ENCODE results near the gene LYRM9.
"Not testable (repeated sequence)": the region's sequence is repeated elsewhere in the genome, so short reads cannot be mapped to it uniquely, and the experiment has no call there.

Gene LYRM9

DNA sequence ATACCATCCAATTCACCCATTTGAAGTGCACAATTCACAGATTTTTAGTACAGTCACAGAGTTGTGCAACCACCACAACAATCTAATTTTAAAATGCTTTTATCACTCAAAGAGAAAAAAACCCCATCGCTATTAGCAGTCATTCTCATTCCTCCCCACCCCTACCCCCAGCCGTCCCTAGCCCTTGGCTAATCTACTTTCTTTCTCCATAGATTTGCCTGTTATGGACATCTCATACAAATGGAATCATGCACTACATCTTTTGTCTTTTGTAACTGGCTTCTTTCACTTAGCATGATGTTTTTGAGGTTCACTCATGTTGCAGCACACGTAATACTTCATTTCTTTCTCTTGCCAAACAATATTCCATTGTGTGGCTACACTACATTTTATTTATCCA is 20.4 kb downstream of the LYRM9 start:
- no peak for DNase-seq

DNA sequence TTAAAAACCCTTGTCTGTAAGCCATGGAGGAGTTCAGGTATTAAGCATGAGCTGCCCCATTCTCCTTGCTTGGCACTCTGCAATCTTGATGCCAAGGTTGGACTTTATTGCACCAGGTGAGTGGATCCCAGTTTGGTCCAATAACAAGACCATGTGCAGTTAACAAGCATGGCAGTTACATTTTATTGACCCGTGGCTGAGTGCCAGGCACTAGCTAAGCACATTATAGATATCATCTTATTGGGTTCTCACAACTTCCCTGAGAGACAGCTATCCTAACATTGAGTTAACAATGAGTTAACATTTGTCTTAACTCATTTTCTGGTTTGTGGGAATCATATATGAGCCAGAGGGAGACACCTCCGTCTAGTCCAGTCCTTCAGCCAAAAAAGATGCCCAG is 21.8 kb downstream of the LYRM9 start:
- DNase-seq, result no peak

DNA sequence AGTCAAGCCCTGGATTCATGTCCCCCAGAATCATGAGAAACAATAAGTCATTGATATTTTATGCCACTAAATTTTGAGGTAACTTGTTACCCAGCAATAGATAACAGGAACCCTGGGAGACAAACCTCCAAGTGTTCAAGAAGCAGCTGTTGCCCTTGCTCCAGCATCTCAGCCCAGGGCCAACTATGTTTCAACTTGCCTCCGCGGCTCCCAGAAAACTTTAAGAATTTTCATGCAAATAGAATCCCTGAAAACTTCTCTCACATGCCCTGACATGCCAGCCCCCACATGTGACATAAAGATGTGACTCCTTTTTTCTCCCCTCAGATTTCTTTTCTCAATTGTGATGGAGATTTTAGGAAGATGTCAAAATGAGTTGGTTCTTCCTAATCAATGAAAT is 22.8 kb downstream of the LYRM9 start:
- DNase-seq, result no peak

DNA sequence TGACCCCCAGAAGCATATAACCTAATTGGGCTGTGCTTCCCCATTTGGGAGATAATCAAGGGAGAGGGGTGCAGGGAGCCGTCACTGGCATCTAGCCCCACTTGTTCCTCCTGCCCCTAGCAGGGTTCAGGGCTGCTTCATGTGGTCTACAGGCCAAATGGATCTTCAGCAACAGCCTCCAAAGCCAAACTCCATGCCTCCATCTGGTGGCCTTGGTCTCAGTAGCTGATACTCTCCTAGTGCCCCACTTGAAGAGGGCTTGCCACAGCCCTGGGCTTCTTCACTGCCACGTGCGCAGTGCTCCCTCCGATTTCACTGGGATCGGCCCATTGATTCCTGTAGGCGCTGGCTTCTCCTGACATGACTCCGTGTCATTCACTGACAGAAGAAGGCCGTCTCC is 24.6 kb downstream of the LYRM9 start:
- no peak for DNase-seq

DNA sequence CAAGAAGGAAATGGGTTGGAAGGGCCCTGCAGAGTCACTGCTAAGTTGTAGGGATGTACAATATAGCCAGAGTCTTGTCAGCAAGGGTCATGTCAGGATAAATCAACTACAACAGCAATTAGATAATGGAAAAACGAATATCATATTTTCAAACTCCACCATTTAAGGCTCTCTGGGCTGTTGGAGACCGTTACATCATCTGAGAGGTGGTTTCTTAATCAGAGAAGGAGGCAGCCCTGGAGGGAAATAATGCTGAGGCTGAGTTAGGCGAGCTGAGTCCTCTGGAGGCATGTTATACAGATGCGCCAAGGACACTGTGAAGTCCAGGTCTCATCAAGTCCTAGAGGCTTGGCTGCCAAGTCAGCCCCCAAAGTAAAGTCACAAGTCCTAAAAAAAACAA is 30.3 kb downstream of the LYRM9 start:
- DNase-seq, result no peak

DNA sequence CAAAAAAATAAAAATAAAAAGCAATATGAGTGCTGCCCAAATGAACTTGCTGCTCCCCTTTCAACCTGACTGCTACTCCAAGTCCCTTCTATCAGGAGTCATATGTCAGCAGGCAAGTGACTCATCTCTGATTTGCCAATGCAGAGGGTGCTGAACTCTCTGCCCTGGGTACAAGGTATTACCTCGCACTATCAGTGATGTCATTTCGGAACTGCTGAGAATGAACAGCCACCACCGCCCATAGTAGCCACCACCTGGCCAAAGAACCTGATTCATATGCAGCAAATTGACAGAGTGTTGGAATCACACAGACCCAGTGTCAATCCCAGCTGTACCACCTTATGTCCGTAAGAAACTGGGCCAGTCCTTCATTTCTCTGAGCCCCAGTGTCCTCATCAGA is 31.2 kb downstream of the LYRM9 start:
- no peak for DNase-seq

DNA sequence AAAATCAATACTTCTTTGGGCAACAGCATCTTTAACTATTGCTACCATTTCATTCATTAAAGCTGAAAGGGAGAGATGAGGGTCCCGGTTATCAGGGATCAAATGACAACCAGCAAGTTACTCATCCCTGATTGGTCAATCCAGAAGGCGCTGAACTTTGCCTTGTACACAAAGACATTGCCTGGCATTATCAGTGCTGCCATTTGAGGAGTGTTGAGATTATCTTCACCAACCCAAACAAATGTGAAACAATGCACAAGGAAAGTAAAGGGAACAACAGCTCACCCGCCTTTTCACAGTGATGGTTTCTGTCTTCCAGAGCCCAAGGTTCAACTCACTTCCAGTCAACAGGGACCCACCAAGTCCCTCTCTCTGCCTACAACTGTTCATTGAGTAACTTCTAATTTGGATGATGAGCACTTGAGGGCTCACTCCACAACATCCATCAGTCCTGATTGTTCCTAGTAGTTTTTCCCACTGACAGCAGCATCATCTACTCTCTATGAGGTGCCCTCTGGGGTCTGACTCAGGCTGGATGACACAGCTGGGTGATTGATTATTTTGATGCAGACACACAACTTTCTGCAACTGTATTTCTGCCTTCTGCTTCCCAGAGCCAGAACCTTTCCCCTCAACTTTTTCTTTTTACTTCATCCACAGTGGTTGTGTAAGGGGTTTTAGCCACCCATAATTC is 32.0 kb downstream of the LYRM9 start:
- DNase-seq, result no peak

DNA sequence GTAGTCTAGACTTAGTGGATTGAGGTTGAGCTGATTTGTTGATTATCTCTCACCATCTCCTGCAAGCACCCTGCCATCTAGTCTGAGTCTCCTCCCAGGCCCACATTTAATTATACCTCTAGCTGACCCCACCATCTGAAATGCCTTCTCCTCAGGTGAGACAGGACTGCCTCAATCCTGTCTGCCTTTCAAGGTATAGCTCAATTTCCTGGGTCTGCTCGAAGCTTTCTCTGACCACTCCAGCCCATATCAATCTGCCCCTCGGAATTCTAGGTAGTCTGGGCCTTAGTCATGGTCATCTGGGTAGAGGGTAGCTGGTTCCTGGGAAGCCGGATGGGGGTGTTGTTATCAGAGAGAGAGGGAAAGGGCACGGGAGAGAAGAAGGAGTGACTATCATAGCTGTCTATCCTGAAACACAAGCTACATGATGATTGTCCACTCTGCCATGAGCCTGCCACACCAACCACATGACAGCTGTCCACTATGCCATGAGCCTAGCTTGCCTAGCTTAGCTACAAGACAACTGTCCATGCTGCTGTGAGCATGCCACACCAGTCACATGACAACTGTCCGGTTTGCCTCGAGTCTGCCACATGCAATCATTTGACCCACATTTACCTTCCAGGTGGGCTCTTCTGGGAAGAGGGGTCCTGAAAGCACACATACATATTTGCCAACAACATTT is 34.4 kb downstream of the LYRM9 start:
- DNase-seq, result no peak

DNA sequence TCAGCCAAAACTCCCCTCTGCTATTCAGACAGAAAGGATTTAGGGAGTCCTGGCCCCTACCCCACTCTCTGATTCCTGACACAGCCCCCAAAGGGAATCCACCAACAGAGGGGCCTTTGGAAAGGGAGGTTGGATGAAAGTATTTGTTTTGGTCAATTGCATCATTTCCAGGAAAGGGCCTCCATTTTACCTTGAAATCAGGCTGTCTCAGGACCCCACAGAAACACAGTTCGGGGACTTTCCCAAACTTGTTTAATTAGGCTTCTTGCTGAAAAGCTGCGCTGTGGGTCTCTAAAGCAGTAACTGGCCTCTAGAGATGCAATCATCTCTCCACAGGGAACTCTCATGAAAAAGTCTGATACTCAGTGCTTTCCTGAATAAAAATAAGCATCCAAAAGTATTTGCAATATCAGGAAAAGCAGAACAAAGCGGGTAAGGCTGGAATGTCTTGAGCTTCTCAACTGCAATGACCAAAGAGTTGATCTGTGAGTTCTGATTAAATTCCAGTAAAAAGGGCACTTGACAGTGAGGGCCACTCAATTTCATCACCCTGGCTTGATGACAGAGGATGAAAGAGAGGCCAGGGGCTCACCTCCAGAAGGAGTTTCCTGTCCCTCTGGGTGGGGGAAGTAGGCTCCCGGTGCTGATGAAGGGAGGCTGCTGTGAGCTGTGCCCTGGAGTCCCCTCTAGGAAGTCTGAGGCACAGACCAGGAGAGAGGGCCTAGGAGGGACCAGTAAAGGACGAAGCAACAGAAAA is 36.3 kb downstream of the LYRM9 start:
- DNase-seq, result no peak

DNA sequence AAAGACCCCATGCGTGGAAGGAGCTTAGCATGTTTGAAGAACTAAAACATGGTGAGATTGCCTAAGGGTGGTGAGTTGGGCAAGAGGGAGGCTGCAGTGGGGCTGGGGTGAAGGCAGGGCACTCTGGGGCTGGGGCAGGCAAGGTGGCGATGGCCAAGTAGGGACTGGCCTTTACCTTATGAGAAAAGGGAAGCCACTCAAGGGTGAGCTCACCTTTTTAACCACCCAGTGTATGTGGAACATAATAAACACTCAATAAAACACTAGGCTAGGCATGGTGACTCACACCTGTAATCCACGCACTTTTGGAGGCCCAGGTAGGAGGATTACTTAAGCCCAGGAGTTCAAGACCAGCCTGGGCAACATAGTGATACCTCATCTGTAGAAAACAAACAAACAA is 37.7 kb downstream of the LYRM9 start:
- DNase-seq, result no peak

DNA sequence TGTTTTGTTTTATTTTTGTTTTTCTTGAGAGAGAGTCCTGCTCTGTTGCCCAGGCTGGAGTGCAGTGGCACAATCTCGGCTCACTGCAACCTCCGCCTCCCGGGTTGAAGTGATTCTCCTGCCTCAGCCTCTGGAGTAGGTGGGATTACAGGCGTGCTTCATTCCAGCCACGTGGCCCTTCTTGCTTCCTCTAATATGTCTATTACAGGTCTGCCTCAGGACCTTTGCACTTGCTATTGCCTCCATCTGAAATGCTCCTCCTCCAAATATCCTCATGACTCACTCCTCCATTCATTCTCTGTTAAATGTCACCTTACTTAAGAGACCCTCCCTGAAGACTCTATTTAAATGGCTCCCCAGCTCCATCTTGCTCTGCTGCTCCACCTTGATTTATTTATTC is 39.0 kb downstream of the LYRM9 start:
- no peak for DNase-seq

DNA sequence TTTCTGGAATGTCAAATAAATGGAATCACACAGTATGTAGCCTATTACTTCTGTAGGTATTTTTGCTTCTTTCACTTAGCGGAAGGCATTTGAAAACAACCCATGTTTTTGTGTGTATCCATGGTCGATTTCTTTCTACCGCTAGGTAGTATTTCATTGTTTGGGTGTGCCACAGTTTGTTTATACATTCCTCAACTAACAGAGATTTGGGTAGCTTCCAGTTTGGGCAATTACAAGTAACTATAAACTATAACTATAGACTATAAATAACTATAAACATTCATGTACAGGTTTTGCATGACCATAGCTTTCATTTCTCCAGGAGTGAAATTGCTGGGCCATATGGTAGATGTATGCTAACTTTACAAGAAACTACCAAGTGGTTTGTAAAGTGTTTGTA is 40.1 kb downstream of the LYRM9 start:
- DNase-seq, result no peak

DNA sequence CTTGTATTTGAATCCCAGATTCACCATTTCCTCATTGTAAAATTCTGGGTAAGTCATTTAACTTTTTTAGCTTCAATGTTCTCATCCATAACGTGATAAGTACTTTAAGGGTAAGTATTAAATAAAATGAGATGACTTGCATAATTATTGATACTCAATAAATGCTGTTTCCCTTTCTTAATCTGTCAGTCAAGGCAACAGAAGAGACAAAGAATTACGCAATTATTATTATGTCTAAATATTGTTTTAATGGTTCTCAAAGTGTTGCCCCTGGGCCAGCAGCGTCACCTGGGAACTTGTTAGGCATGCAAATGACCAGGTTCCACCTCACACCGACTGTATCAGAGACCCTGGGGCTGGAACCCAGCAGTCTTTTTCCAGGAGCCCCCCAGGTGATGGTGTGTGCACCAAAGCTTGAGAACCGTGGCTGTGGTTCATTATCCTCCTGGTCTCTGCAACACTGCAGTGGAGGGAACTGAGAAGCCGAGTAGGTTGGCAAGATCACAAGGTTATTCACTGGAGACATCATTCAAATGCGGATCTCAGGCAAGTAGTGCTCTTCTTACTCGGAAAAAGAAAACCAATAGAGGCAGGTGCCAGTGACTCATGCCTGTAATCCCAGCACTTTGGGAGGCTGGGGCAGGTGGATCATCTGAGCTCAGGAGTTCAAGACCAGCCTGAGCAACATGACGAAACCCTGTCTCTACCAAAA is 43.5 kb downstream of the LYRM9 start:
- no peak for DNase-seq

DNA sequence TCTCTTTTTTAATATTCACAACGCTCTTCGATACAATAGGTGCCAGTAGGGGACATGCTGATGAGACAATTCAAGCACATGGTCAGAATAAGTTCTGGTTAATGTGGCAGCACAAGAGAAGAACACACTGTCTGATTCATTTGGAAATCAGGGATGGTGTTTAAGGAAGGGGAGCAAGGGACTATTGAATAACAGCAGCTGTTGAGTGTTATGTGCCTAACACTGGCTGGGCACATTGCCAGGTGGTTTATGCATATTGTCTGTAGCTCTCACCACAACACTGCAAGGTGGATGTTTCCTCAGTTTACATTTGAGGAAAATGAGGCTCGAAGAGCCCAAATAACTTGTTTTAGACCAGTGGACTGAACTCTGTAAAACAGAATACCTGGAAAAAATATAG is 44.2 kb downstream of the LYRM9 start:
- no peak for DNase-seq

DNA sequence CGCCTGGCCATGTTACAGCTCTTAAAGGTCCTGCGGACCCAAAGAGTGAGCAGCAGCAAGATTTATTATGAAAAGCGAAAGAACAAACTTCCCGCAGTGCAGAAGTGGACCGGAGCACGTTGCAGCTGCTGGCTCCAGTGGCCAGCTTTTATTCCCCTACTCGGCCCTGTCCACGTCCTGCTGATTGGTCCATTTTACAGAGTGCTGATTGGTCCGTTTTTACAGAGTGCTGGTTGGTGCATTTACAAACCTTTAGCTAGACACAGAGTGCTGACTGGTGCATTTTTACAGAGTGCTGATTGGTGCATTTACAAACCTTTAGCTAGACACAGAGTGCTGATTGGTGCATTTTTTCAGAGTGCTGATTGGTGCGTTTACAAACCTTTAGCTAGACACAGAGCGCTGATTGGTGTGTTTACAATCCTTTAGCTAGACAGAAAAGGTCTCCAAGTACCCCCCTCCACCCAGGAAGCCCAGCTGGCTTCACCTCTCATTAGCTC is 46.3 kb downstream of the LYRM9 start:
- DNase-seq, result not testable (repeated sequence)

DNA sequence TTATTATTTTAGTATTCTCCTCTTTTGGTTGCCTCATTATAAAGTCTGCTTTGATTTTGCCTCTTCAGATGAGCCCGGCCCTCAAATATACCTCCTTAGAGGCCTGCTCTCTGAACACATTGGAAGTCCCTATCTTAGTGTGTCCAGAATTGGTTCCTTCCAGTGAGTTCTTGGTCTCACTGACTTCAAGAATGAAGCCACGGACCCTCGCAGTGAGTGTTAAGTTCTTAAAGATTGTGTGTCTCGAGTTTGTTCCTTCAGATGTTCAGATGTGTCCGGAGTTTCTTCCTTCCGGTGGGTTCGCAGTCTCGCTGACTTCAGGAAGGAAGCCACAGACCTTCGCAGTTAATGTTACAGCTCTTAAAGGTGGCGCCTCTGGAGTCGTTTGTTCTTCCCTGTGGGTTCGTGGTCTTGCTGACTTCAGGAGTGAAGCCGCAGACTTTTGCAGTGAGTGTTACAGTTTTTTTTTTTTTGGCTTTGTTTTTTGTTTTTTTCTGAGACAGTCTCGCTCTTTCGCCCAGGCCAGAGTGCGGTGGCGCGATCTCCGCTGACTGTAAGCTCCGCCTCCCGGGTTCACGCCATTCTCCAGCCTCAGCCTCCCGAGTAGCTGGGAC is 47.0 kb downstream of the LYRM9 start:
- DNase-seq, result no peak

DNA sequence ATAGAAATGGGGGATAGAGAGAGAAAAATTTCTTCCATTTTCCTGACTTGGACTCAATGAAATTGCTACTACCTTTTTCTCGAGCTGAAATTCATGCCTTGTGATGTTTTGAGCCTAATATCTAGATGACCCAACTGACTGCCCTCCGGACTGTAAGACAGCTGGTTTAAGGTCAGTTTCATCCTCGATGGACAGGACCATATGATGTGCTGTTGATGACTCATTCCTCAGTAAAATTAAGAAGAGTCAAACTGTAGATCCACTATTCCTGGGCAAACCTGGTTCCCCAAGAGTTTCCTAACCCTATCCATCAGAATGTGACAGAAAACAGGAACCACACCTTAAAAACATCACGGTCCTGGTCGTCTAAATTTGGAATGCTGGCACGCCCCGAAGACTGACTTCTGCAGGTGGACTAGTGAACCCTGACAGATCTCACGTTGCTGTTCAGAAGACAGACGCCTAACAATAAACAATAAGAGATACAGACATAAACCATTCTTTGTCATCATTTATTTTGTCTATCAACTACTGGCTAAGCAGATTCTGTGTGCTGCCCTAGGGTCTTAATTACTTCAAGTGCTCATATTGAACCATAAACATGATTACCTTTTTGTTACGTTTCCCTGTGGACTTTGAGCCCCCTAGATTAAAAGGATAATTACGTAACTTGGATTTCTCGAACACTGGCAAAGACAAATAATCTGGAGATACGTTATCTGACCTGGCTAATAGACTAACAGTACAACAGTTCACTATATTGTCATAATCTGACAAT is 47.7 kb downstream of the LYRM9 start:
- DNase-seq, result no peak

DNA sequence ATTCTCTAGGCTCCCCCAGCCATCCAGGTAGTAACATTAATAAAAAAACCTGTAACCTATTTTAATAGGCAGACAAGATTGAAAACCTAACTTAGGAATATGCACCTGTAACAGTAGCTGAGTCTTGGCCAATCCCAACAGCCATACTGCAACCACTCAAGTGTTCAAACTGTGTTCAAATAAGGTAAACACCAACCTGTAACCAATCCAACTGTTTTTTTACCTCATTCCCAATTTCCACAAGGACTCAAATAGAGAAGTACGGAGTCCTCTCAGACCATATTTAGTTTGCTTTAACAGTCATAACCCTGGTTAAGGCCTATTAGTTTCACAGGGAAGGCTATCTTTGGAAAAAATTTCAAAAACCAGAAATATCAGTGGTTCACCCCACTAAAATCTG is 52.5 kb downstream of the LYRM9 start:
- DNase-seq, result no peak

DNA sequence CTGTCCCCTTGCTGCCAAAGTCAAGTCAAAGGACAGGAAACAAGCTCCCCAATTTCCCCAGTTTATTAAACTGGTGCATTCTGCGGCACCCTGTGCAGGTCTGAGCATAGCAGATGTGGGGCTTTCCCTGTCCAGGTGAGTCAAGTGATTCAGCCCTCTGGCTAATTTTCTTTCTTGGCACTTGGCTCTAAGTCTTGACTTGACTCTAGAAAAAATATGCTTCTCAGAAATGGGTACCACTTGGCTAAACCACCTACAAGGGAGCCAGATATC is 52.8 kb downstream of the LYRM9 start:
- not testable (repeated sequence) for DNase-seq

DNA sequence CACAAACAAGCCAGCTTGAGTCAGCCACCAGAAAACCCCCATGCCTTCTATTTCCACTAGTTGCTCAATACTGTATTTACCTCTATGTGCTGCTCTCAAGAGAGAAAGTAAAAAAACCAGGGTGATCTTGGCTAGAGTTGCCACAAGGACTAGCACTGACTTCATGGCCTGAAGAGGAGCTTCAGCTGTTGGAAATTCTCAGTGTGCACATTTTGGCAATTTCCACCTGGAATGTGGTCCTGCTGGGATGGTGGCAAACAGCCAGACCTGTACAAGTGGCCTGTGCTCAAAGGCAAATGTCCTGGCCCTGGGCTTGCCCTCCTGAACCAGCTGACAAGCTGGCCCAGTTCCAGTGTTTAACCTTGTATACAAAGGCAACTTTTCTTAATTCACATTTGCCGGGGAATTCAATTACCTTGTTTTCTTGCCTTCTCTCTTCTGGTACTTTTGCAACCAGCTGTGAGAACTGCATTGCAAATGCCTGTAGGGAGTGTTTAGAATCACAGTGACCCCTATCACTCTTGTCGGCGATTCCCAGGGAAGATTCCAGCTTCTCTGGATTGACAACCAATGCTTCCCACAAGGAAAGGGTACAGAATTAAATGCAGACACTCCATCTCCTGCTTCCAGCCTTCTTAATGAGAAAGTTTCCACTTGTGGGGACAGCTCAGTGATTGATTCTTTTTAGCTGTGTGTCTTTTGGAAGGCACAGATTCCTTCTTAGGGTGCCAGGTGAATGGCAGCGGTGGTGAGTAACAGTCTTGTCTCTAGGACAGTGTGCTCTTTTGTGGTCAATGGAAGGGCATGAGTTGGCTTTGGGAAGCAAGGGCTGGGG is 53.4 kb downstream of the LYRM9 start:
- DNase-seq, result not testable (repeated sequence)

DNA sequence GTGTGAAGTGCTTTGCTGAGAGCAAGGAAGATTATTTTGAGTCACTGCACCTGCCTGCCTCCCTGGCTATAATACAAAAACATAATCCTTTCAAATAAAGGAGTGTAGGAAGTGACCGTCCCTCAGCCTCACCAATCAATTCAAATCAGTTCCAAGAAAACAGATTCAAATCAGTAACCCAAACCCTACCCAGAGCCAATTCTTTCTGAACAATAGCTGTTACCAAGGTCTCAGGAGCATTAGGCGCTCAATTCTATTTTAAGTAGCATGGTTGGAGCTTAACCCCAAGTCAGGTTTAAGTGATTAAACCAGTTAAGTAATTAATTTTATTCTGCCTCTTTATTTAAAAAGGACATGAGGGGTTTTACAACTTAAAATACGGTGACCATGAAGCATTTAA is 54.6 kb downstream of the LYRM9 start:
- DNase-seq, result not testable (repeated sequence)

Data from fibroblast of skin of scalp (primary cell).